ENCODE data around the gene MYBPH.
A peak's percentile ranks its signal among the peaks of the same experiment; 100 is the strongest.

Gene MYBPH

GRCh38 chr1:203178821-203179666, 3.4 kb upstream of the MYBPH start:
- DNase-seq (ENCODE audit: low spot score): no peak

- no peak for DNase-seq (ENCODE audit: low spot score)
These were observed 2.5 kb upstream of the MYBPH start for GRCh38 chr1:203178083-203178482.

- DNase-seq (ENCODE audit: low spot score): no peak
These were observed 1.9 kb upstream of the MYBPH start for GRCh38 chr1:203177470-203178039.

- no peak for DNase-seq (ENCODE audit: low spot score)
These were observed 1.4 kb upstream of the MYBPH start for GRCh38 chr1:203177036-203177405.

- no peak for DNase-seq (ENCODE audit: low spot score)
These were observed 828 bp upstream of the MYBPH start for GRCh38 chr1:203176273-203177035.

GRCh38 chr1:203175827-203176241, 208 bp upstream of the MYBPH start:
- no peak for DNase-seq (ENCODE audit: low spot score)

GRCh38 chr1:203174324-203174985, 1.2 kb downstream of the MYBPH start:
- no peak for DNase-seq (ENCODE audit: low spot score)

GRCh38 chr1:203173566-203173965, 2.1 kb downstream of the MYBPH start:
- no peak for DNase-seq (ENCODE audit: low spot score)

- DNase-seq (ENCODE audit: low spot score): no peak
These were observed 2.5 kb downstream of the MYBPH start for GRCh38 chr1:203173011-203173555.

GRCh38 chr1:203172184-203173010, 3.2 kb downstream of the MYBPH start:
- peak; percentile 65 for DNase-seq (ENCODE audit: low spot score)

GRCh38 chr1:203171341-203172183, 4.1 kb downstream of the MYBPH start:
- no peak for DNase-seq (ENCODE audit: low spot score)

- DNase-seq (ENCODE audit: low spot score): no peak
These were observed 4.8 kb downstream of the MYBPH start for GRCh38 chr1:203170625-203171330.

GRCh38 chr1:203169770-203170520, 5.7 kb downstream of the MYBPH start:
- no peak for DNase-seq (ENCODE audit: low spot score)

- DNase-seq (ENCODE audit: low spot score): no peak
These were observed 6.6 kb downstream of the MYBPH start for GRCh38 chr1:203168991-203169390.

- no peak for DNase-seq (ENCODE audit: low spot score)
These were observed 7.3 kb downstream of the MYBPH start for GRCh38 chr1:203168256-203168786.

GRCh38 chr1:203167913-203168200, 7.8 kb downstream of the MYBPH start:
- DNase-seq (ENCODE audit: low spot score): no peak

GRCh38 chr1:203167026-203167912, 8.4 kb downstream of the MYBPH start:
- no peak for DNase-seq (ENCODE audit: low spot score)

Data from hematopoietic multipotent progenitor cell treated with erythropoietin and hydrocortisone succinate and interleukin-3 and kit ligand, for 15 days (in vitro differentiated cells).